Natural killer cell treated with Interleukin-12 subunit alpha and Interleukin-12 subunit beta and Interleukin-15 and Interleukin-18, amount 100 ng/mL, for 72 hours (primary cell): ENCODE measurements around the gene OPRL1. TPM values are rescaled to one million over a fixed set of nuclear protein-coding genes. Genes with fewer than 3 reads are reported as not detected.

Experiments used
- ATAC-seq, 2 donors: fragments of 150-1000 bp; cut with Tn5 transposase in 1 of 2; sonication (Bioruptor Pico), chemical (Tn5 transposase) in 1 of 2; 2 replicates each; pipeline ENCODE4 v1.10.0; 2021
- DNase-seq: peaks from one replicate; pipeline ENCODE4 v3.0.0; 2022; ENCODE audit warnings: low spot score
- H3K27ac Mint-ChIP-seq, 2 donors: 1 replicate in 1 of 2; 2 replicates in 1 of 2; pipeline ENCODE4 v1.8.0; 2022; ENCODE audit warnings: mixed read lengths in 2 of 2, mild to moderate bottlenecking in 1 of 2, moderate library complexity in 1 of 2
- H3K27me3 Mint-ChIP-seq, 2 donors: 1 replicate in 1 of 2; 2 replicates in 1 of 2; pipeline ENCODE4 v1.8.0; 2022; ENCODE audit warnings: mixed read lengths in 2 of 2
- H3K36me3 Mint-ChIP-seq: one replicate; pipeline ENCODE4 v1.8.0; 2022; ENCODE audit warnings: mixed read lengths
- H3K4me1 Mint-ChIP-seq, 2 donors: 1 replicate in 1 of 2; 2 replicates in 1 of 2; pipeline ENCODE4 v1.8.0; 2022; ENCODE audit warnings: low read depth in 2 of 2, mixed read lengths in 2 of 2, mild to moderate bottlenecking in 1 of 2
- H3K4me3 Mint-ChIP-seq: one replicate; pipeline ENCODE4 v1.8.0; 2022; ENCODE audit warnings: mixed read lengths
- H3K9me3 Mint-ChIP-seq: 2 replicates; pipeline ENCODE4 v1.8.0; 2022; ENCODE audit warnings: mixed read lengths
- total RNA-seq, 2 donors: library from RNA; stranded (reverse); gene quantifications; one replicate each; pipeline ENCODE4 v1.2.3, GENCODE V29; 2022

OPRL1 gene
- total RNA-seq, 2 donors from 2014 or later = 0.12 to 0.20 TPM

- ATAC-seq (no peak), DNase-seq (no peak)
- Mint-ChIP-seq H3K9me3 (no peaks in the 10 kb centered on the region), H3K4me1 (no peaks in the 10 kb centered on the region), H3K27ac (no peak overlapping the region), H3K27me3 (peaks cover 21 to 24% of the 10 kb centered on the region in 2 donors), H3K36me3 (no peaks in the 10 kb centered on the region), H3K4me3 (no peak overlapping the region)
Observed at GRCh38 chr20:64048402-64049044, 31.4 kb upstream of the OPRL1 start.

GRCh38 chr20:64049060-64049877, 30.6 kb upstream of the OPRL1 start, which contains the start of gene SOX18:
TSS of gene SOX18 (minus strand) at chr20:64049639. CDS start at chr20:64049516, 123 bp downstream.
- Mint-ChIP-seq H3K9me3 (no peaks in the 10 kb centered on the region), H3K27ac (no peak within 1 kb of the TSS), H3K36me3 (no peaks in the 10 kb centered on the region), H3K4me1 (no peaks in the 10 kb centered on the region), H3K4me3 (no peak within 1 kb of the TSS), H3K27me3 (peaks cover 23 to 24% of the 10 kb centered on the region in 2 donors)
- ATAC-seq (peak; percentile 41 to 55), DNase-seq (no peak)

DNA sequence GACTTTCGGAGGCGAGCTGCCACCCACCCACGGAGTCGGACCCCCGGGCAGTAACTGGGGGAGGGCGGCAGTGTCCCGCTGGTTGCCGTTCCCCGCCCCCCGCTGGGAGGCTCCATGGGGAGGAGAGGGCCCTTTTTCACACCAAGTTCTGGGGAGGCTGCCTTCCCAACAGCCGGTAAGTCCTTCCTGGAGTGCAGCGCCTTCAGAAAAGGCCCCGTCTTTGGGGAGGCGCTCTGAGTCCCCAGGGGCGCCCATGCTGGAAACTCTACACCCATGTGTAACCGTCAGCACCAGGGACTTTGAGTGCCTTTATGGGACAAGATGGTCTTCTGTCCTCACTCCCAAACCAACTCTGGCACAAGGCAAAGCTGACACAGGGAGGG, 30.0 kb upstream of the OPRL1 start:
- ATAC-seq = no peak
- Mint-ChIP-seq H3K27ac (no peak overlapping the region), H3K9me3 (no peaks in the 10 kb centered on the region), H3K4me3 (no peak overlapping the region), H3K4me1 (no peaks in the 10 kb centered on the region), H3K27me3 (peaks cover 23 to 24% of the 10 kb centered on the region in 2 donors), H3K36me3 (no peaks in the 10 kb centered on the region)
- DNase-seq = no peak

DNA sequence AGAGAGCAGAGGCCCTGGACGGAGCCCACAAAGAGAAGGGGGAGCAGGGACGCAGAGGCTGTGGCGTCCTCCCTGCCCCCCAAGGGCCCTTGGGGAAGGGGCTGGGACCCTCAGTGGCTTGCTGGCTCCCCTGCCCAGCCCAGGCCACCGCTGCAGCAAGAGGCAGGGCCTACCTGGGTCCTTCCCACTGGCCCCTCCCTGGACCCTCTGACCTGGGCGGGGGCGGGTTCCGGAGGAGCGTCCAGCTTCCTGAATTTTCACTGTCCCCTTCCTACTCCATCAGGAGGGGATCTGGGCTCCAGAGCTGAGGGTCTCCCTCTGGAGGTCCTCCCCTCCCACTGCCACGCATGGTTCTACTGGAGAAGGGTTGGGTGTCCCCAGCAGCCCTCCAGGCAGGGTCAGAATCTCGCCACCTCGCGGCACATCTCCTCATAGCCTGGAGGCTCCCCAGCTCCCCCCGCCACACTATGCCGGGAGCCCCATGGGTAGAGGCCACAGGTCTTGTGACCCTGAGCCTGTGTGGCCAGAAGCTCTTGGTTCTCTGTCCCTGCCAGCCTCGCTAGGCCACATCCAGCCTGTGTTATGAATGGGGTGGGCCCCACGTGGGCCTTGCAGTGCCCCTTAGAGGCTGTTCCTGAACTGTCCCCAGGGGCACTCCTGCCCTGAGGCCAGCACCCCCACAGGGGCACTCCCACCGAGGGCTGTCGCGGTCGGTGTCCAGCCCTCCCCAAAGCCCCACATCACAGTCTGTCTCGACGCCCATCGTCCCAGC, 29.4 kb upstream of the OPRL1 start:
- H3K27me3 Mint-ChIP-seq = peaks cover 23 to 24% of the 10 kb centered on the region in 2 donors
- H3K9me3 Mint-ChIP-seq = no peaks in the 10 kb centered on the region
- H3K27ac Mint-ChIP-seq = no peak overlapping the region
- DNase-seq (no peak), ATAC-seq (no peak)
- H3K4me3 Mint-ChIP-seq = no peak overlapping the region
- H3K4me1 Mint-ChIP-seq = peaks cover 0 to 3% of the 10 kb centered on the region in 2 donors
- H3K36me3 Mint-ChIP-seq = no peaks in the 10 kb centered on the region

DNA sequence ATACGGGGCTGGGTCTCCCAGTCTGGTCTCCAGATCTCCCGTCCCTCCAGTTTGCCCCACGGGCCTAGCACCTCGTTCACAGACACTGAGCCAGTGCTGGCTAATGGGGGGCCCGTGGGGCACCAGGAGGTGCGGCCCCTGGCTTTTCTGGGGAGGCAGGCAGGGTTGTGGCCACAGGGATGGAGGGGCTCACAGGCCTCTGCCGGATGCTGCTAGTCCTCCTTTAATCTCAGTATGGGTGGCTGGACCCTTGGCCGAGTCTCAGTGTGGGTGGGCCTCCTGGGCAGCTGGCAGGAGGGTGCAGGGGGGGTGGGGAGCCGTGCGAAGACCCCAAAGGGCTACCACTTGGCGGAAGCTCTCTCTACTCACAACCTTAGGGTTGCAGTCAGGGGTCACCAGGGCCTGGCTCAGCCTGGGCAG, 28.8 kb upstream of the OPRL1 start:
- peaks cover 18 to 19% of the 10 kb centered on the region in 2 donors for H3K27me3 Mint-ChIP-seq
- ATAC-seq (no peak), DNase-seq (no peak)
- peaks cover 0 to 3% of the 10 kb centered on the region in 2 donors for H3K4me1 Mint-ChIP-seq
- no peaks in the 10 kb centered on the region for H3K36me3 Mint-ChIP-seq
- no peaks in the 10 kb centered on the region for H3K9me3 Mint-ChIP-seq
- H3K4me3 Mint-ChIP-seq = no peak overlapping the region
- H3K27ac Mint-ChIP-seq = no peak overlapping the region

DNA sequence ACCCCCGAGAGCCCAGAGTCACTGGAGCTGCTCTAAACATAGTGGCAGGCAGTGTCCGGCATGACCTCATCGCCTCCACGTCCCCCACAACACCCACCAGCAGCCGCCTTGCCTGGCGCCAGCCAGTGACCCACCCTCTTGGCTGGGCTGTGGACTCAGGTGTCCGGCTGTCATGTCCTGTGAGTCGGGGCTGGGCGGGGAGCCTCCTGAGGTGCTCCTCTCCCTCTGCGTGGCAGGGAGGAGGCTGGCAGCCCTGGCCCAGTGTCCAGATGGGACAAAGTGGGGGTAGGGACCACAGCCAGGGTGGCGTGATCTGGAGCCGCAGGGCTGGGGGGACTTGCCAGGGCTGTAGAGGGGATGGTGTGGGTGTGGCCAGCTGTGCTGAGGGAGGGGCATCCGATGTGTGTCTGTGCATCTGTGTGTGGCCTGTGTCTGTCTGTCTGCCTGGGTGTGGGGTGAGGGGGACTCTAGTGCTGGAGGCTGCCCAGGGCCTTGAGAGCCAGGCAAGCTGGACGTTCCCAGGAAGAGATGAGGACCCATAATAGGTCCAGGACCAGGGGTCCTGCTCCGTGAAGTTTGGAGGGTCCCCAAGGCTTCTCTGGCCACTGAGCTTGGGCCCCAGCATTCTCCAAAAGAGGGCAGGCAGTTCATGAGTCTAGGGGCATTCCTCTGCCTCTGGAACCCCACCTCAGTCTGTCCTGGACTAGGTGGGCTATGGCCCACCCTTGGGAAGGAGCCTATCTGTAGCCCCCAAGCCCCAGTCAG, 28.1 kb upstream of the OPRL1 start:
- DNase-seq (no peak), ATAC-seq (no peak)
- no peak overlapping the region for H3K27ac Mint-ChIP-seq
- peaks cover 0 to 3% of the 10 kb centered on the region in 2 donors for H3K4me1 Mint-ChIP-seq
- no peak overlapping the region for H3K4me3 Mint-ChIP-seq
- peaks cover 11 to 13% of the 10 kb centered on the region in 2 donors for H3K27me3 Mint-ChIP-seq
- H3K9me3 Mint-ChIP-seq = no peaks in the 10 kb centered on the region
- H3K36me3 Mint-ChIP-seq = no peaks in the 10 kb centered on the region

DNA sequence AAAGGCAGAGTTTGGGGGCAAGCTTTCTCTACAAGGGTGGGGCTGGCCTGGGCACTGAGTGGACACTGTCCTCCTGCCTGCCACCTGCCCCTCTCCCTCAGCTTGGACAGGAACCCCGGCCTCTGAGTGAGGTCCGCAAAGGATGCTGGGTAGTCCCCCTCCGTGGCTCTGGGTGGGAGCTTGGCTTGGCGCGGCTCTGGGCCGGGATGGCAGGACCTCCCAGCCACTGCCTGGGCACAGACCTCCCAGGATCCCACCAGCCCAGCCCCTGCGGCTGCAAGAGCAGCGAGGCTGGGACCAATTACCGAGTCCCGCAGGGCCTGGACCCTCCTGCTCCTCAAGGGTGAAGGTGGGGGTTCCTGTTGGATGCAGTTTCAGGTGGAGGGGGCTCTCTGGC, 27.6 kb upstream of the OPRL1 start:
- ATAC-seq (no peak), DNase-seq (no peak)
- no peak overlapping the region for H3K27ac Mint-ChIP-seq
- H3K9me3 Mint-ChIP-seq = no peaks in the 10 kb centered on the region
- no peak overlapping the region for H3K4me3 Mint-ChIP-seq
- peaks cover 6 to 10% of the 10 kb centered on the region in 2 donors for H3K27me3 Mint-ChIP-seq
- no peaks in the 10 kb centered on the region for H3K36me3 Mint-ChIP-seq
- peaks cover 2 to 4% of the 10 kb centered on the region in 2 donors for H3K4me1 Mint-ChIP-seq

- Mint-ChIP-seq H3K4me1 (peaks cover 6% of the 10 kb centered on the region in 2 donors), H3K4me3 (no peak overlapping the region), H3K36me3 (no peaks in the 10 kb centered on the region), H3K9me3 (no peaks in the 10 kb centered on the region), H3K27me3 (peaks cover 0 to 10% of the 10 kb centered on the region in 2 donors), H3K27ac (no peak overlapping the region)
- ATAC-seq = no peak
- no peak for DNase-seq
Observed at GRCh38 chr20:64052987-64053840, 26.7 kb upstream of the OPRL1 start.

DNA sequence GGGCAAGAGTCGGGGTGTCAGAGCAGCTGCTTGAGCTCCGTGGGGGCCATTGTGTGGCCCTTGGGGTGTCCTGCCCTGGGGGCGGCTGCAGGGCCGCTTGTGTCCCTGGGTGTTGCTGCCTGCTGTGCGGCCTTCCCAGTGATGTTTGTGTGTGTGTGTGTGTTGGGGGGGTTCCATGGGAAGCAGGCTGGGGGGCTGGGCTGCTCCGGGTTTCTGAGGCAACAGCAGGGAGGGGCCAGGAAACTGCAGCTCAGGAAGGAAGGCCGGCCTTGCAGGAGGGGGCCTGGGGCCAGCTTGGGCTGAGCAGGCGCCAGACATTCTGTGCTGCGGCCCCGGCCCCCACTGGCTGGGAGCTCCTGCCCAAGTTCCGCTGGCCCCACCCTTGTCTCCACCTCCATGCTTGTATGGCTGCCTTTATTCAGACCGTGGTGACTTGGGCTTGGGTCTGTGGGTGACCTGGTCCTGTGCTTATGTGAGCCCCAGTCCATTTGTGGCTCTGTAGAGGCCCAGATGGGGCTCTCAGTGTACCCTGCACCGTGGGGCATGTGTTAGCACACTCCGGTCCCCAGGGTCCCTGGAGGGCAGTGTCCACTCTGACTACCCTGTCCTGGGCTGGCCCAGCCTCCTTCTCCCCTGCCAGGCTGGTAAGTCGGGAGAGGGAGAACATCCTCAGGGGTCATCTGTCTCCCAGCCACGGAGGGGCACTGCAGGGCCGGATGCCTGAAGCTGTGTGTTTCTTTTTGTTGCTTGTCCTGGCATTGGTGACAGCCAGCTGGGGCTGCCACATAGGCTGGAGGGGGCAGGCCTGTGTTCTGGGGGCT, 25.8 kb upstream of the OPRL1 start:
- ATAC-seq (no peak), DNase-seq (no peak)
- H3K4me3 Mint-ChIP-seq = no peak overlapping the region
- no peak overlapping the region for H3K27ac Mint-ChIP-seq
- peaks cover 0 to 10% of the 10 kb centered on the region in 2 donors for H3K27me3 Mint-ChIP-seq
- no peaks in the 10 kb centered on the region for H3K36me3 Mint-ChIP-seq
- H3K9me3 Mint-ChIP-seq = no peaks in the 10 kb centered on the region
- peaks cover 6 to 11% of the 10 kb centered on the region in 2 donors for H3K4me1 Mint-ChIP-seq

DNA sequence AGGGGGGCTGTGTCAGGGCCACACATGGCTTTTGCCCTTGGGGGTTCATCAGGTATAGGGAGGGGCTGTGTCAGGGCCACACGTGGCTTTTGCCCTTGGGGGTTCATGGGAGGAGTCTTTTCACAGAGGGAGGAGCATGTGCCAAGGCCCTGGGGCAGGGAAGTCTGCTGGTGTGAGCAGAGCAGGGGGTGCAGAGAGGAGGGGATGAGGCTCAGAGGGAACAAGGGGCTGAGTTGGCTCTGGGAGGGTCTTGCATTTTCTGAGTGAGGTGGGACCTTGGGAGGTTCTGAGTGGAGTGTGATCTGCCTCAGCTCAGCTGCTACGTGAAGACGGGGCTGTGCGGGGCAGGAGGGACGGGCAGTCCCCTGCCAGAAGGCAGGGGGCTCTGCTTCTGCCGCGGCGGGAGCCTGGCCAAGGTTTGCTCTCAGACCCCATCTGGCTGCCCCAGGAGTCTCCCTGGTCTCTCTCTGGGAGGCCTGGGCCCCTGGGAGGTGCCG, 24.4 kb upstream of the OPRL1 start:
- Mint-ChIP-seq H3K9me3 (no peaks in the 10 kb centered on the region), H3K27me3 (peaks cover 0 to 10% of the 10 kb centered on the region in 2 donors), H3K4me3 (no peak overlapping the region), H3K27ac (no peak overlapping the region), H3K4me1 (peaks cover 6 to 11% of the 10 kb centered on the region in 2 donors), H3K36me3 (no peaks in the 10 kb centered on the region)
- ATAC-seq = no peak
- no peak for DNase-seq

DNA sequence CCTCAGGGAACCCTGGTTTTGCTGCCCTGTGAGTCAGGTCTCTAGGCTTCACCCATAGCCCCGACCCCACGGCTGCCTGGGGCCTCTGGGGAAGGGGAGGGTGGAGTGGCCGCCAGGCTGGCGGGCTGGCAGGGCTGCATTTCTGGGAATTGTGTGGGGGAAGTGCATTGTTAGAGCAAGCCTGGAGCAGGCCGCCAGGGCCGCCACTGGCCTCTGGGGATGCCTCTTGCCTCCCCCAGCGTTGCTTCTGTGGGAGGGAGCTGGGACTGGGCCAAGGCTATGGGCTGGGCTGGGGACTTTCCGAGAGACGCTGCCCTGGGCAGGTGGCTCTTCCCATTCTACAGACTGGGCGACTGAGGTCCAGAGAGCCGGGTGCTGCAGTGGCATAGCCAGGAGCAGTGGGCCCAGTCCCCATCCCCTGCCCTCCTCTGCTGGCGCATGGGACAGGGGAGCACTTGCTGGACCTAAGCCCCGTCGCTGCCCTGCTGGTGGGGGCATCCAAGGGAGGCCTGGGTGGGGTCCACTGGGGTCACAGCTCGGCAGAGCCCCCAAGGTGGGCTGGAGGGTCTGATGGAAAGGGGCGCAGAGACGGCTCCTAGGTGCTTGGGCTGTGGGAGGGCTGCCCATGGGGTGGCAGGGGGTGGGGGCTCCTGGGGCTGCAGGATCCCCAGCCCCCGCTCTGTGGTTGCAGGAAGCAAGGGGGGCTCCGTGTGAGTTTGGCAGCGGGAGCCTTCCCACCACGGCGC, 23.8 kb upstream of the OPRL1 start:
- no peak overlapping the region for H3K4me3 Mint-ChIP-seq
- peaks cover 0 to 7% of the 10 kb centered on the region in 2 donors for H3K27me3 Mint-ChIP-seq
- H3K9me3 Mint-ChIP-seq = no peaks in the 10 kb centered on the region
- ATAC-seq (no peak), DNase-seq (no peak)
- H3K27ac Mint-ChIP-seq = no peak overlapping the region
- H3K36me3 Mint-ChIP-seq = no peaks in the 10 kb centered on the region
- H3K4me1 Mint-ChIP-seq = peaks cover 6 to 11% of the 10 kb centered on the region in 2 donors
